ENCODE data around the gene MARCOL.

Gene MARCOL, protein sequence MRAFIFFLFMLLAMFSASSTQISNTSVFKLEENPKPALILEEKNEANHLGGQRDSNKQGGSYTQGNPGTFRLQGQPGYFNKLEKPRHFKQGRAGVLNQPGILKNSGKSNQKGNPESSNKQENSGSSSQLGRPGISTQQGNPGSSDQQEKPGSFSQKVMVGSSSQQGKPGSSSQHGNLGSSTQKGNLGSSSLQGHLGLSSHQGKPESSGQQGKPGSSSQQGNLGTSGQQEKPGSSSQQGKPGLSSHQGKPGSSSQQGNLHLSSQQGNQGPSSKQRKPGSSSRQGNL

DNA sequence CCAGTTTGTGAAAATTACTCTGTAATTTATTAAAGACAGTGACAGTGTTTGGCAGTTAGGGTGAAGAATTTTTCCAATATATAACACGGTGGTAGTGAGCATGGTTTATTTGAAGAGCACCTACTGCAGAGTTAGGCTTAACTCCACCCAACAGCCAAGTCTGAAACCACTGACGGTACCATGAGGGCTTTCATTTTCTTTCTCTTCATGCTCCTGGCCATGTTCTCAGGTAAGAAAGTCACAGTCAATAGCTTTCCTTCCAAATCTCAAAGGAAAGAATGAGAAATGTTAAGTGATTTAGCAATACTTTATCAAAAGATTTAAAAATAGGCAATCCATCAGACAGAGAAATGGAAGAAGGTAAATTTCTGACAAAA, at the start of gene MARCOL:
TSS of gene MARCOL (plus strand) at position 108 of the 377 bp plus-strand sequence. CDS start at position 181, 73 bp downstream.
- no peak for DNase-seq (ENCODE audit: low read depth in 1 of 2, low spot score in 1 of 2)

DNA sequence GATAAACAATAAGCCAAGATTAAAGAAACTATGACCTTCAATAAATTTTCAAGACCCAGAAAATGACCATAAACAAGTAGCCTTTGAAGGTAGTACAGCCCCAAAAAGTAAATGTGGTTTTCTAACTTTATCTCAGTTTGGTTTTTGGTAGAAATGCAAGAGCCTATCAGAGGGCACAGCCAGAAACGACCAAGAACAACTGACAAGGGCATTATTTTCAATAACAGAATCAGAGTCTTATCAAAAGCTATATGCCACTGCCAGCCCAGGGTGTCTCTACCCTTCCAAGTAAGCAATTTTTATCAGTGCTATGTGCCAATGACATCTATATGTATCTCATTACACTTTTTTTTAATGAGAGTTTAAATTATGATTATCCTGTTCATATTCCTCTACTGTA, 47.3 kb upstream of the MARCOL start:
- DNase-seq (ENCODE audit: low read depth in 1 of 2, low spot score in 1 of 2), result no peak

DNA sequence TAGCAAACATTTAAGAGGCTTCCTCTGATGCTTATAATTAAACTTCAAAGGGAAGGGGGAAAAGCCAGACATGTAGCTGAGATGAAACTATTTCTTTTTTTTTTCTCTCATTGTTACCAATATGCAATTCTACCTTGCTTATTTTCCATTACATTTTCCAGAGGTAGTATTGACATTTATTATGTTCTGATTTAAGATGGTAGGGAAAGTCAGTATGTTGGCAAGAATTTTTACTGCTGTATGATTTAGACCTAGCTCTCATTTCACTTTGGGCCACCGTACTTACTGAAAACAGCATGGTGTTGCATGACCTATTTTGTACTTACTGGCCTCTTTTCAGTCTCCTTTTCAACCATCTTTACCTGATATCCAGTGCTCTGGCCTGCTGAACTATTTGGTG, 45.1 kb upstream of the MARCOL start:
- no peak for DNase-seq (ENCODE audit: low read depth in 1 of 2, low spot score in 1 of 2)

DNA sequence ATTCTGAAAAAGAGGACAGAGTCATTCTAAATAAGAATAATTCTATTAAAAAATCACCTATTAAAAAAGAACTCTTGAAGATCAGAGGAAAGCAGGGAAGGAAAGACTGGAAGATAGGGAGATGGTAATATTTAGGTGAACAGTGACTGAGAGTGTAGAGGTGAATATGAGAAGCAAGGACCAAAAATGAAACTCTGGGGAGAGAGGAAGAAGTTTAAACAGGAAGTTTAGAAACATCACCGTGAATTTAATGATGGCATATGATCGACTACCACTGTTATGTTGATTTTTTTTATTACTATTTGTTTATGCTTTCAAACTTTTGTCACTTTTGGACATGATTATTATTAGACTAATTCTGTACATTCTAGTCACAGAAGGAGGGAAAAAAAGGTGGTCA, 37.2 kb upstream of the MARCOL start:
- no peak for DNase-seq (ENCODE audit: low read depth in 1 of 2, low spot score in 1 of 2)

DNA sequence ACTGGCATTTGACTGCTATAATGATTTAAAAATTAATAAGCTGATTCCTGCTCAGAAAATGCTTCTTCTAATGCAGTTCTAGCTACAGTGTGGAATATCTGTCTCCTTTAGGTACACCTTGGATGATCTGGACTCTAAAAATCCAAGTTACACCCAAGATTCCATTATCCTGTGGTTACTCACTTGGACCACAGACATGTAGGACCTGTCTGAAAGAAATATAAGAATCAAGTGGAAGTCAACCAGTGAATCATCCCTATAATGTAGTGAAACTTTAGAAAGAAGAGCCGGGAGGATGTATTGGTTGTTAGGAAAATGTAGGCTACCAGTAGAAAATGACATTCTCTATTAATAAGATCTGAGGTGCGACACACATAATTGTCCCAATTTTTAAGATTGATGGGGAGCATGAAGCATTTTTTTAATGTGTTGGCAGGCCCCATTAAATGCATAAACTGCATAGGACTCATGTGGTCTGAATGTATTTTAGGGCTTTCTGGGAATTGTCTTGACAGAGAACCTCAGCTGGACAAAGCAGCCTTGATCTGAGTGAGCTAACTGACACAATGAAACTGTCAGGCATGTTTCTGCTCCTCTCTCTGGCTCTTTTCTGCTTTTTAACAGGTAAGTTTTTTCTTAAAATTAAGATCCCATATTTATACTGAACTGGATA, 35.7 kb upstream of the MARCOL start, which contains the start of gene SPINK6:
TSS of gene SPINK6 (plus strand) at position 512 of the 673 bp plus-strand sequence. CDS start at position 567, 55 bp downstream.
- DNase-seq (ENCODE audit: low read depth in 1 of 2, low spot score in 1 of 2), result no peak

DNA sequence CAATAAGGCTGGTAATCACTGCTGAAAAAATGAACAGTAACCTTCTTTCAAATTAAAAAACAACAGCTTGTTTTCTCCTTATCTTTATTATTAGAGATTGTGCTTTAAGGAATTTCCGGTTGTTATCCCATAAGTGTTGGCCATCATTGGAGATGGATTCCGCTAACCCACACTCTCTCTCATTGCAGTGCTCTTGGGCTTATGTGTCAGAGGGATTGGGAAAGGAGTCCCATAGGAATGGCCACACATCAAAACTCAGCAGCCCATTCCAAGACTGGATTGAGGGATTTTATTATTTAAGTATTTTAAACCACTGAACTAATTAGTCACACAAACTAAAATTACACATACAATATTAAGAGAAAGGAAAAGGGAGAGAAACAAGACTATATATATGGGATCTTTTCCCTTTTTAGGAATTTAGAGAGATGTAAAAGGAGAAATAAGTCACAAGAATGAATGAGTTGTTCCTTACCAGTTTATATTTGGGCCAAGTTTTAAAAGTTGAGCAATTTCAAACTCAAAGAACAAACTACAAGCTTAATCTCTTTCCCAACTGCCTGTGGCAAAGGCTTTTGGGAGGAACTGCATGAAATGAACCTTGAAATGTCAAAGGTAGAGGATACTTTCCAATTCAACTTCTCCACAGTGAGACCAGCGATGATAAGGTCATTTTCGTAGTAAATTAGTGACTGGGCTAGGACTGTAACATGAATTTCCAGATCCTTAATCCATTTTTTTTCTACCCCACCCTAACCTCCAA, 33.1 kb upstream of the MARCOL start:
- DNase-seq (ENCODE audit: low read depth in 1 of 2, low spot score in 1 of 2), result no peak

DNA sequence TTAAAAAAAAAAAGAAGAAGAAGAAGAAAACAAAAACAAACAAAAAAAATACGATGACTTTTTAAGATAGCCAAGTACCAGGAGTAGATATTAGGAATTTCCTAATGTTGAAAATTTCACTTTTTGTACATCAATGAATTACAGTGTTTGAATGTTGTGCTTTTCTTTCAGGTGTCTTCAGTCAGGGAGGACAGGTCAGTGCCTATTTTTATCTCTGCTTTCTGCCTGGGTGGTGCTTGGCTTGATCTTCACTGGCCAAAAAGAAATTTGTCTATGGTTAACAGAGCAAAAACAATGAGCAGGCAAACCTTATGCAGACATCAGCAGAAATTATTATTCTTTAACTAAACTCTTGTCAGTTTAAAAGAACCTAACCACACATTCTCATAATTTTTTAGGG, 32.5 kb upstream of the MARCOL start:
- DNase-seq (ENCODE audit: low read depth in 1 of 2, low spot score in 1 of 2), result no peak

DNA sequence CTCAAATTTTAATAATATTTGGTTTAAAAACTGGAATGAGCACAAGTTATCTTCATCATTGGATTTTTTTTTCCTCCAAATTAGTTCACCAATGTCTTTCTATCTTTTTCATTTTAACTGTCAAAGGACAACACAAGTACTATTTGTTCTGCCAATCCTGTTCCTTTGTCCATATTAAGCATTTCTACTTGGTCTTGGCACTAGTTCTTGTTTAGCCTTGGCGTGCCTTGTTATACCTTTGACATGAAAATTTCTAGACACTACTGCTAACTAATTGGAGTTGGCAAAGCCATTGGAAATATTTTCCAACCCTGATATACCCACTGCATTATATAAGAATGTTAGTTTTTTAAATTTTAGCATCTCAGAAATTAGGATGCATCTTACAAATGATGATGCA, 31.7 kb upstream of the MARCOL start:
- no peak for DNase-seq (ENCODE audit: low read depth in 1 of 2, low spot score in 1 of 2)

DNA sequence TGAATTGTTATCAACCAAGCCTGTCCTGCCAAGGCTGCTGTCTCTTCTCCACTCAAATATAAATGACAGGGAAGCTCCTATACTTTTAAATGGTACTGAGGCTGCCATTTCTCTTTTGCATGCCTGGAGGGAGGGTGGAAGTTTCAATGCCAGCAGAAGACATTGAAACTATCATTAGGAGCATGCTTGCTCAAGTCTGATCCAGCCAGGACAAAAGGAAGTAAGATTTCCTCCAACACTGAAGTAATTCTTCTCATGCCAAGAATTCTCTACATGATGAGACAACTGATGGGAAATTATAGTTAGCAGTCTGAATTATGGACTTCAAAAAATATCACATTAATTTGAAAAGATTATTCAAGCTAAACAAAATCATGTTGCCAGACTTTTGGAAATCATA, 30.1 kb upstream of the MARCOL start:
- no peak for DNase-seq (ENCODE audit: low read depth in 1 of 2, low spot score in 1 of 2)

DNA sequence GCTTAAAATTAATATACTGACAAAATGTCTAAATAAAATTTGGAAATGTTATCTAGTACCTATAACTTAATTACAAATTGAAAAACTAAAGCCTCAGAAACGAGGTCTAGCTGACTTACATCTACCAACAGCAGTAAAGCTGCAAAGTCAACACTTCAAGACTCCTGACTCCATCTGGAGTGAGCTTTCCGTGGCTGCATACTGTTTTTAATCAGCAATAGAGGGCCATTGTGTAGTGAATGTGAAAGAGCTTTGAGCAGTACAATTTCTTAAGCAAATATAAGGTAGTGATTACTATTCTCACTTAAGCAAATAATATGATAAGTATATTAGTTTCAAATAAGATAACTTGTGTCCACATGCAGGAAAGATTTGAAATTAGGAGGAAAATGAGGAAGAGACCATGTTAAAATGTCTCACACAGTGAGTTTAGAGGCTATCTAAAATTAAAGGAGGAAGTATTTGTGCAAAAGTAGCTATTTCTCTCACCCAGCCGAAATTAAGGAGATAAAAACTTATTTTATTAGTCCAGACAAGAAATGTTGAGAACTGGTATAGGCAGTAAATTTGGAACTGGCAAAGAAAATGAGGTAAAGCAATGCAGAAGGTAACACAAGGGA, 29.1 kb upstream of the MARCOL start:
- DNase-seq (ENCODE audit: low read depth in 1 of 2, low spot score in 1 of 2), result no peak

DNA sequence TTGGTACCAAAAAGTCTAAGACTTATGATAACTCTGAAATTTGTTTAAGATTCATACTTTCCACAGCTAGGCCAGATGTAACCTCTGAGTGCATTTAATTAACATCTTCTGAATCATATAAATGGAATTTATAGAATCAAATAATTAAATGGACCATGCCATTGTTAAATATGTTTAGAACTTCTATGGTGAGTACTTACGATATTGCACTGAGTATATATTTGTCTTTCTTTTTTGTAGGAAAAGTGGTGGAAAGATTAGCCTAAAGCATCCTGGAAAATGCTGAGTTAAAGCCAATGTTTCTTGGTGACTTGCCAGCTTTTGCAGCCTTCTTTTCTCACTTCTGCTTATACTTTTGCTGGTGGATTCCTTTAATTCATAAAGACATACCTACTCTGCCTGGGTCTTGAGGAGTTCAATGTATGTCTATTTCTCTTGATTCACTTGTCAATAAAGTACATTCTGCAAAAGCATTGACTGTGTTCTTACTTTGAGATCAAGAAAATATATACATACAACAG, 23.6 kb upstream of the MARCOL start:
- no peak for DNase-seq (ENCODE audit: low read depth in 1 of 2, low spot score in 1 of 2)

DNA sequence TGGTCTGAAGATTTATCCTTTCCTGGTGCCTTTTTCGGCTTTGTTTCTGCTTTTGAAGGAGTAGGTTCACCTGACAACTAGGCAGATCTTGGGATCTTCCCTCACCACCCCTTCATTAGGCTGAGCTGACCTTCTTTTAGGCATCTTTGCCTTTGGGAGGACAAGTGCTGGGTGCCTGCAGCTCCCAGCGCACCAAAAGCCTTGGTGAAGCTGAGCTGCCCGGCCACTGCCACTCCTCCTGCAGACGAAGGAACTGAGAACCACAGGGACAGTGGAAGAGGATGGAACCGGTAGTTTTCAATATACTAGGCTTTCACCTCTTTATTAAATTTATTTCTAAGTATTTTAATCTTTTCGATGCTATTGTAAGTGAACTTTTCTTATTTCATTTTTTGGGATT, 16.8 kb upstream of the MARCOL start:
- no peak for DNase-seq (ENCODE audit: low read depth in 1 of 2, low spot score in 1 of 2)

DNA sequence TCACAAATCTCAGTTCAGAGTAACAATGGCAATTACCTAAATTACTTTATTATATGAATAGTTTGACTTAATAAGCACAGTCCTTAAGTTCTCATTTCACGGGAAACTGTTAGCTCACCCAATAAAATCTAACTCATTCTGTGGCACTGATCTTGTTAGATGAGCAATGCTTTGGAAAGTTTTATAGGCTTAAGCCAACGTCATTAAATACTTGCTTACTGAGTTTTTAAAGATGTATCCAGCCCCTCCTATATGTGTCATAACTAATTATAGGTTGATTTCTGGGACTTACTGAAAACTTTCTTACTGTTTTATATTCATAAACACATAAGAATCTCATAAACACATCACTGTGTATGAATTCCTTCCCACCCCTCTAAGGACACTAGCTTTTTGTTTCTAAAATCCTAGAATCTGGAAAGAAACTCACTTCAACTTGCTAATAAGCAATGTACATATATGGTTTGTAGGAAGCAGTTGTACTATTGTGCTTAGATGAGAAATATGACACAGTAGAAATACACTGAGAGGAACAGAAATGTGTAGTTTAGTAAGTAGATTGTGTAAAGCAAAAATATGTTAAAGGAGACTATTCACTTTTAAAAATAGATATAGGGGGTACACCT, 14.1 kb upstream of the MARCOL start:
- DNase-seq (ENCODE audit: low read depth in 1 of 2, low spot score in 1 of 2), result no peak

DNA sequence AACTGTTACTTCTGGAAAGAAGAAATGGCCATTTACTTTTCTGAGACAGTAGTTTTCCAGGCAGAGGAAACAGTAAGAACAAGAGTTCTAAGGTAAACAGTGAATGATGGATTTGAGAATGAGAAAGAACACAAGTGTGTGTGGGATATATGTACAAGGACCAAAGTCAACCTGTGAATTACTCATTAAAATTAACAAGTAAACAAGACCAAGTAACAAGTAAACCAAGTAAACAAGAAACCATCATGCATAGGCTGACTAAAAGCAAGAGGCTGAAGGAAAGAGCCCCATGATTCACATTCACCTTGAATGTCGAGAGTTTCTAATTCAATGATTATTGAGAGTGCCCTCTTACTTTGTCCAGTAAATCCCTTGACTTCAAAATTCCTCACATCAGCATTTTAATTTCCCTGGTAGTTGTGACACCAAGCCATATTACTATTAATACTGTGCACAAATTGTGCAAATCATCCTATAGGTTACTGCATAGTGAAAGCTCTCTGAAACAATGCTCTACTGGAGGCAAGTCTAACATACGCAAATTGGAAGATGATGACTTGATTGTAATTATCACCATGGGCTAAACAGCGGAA, 9.8 kb upstream of the MARCOL start:
- DNase-seq (ENCODE audit: low read depth in 1 of 2, low spot score in 1 of 2), result no peak

DNA sequence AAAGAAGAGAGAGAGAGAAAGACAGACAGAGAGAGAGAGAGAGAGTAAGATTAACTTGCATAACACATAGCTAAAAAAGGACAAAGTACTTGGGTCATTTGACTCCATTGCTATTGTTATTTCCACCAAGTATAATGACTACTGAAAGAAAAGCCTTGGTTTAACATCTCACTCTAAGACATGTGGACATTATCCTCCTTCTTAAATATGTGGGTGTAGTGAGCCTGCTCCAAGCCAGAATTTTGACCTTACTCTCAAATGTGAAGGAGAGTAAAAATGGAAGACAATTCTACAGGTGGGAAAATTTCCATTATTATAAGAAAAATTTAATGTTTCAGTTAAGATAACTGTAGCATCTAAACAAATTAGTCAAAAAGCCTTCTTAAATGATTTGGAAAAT, 8.5 kb upstream of the MARCOL start:
- no peak for DNase-seq (ENCODE audit: low read depth in 1 of 2, low spot score in 1 of 2)

DNA sequence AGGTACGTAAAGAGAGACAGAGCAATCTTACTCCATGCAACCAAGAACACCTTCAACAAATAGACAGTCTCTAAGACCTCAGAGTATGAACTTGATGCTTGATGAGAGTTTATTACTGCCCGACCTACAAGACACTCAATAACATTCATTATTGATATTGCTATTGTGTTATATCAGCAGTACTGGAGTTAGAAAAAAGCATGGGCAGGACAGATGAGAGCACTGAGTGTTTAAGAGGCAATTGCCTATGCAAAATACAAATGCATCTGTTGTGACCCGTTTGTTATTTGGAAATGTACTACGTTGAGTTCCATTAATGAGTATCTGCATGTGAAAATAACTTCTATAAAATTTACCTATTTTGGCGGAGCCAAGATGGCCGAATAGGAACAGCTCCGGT, 8.1 kb upstream of the MARCOL start:
- DNase-seq (ENCODE audit: low read depth in 1 of 2, low spot score in 1 of 2), result no peak

DNA sequence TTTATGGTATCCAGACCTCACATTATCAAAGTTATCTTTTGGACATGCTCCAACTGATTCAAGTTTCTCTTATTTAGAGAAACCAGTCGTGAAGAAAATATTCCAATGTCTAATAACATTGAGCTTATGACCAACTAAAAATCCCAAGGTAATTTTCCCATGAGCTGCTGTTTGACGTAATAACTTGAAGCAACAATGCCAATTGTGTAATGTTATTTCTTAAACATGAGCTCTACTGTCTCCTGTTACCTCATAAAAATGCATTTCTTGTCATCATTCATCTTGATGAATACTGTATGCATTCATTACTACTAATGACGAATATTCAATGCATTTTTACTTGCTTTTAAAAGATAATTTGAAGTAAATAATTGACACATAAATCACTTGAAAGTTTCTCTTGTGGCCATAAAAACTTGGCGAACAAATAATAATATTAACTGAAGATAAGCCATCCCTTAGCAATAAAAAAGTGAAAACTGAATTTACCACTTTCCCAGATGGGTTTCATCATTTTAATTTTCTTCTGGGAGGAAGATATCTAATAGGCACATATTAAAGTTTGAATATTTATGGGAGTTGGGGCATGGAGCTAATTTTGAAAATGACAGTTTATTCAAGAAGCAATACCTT, 424 bp upstream of the MARCOL start:
- DNase-seq (ENCODE audit: low read depth in 1 of 2, low spot score in 1 of 2), result no peak

DNA sequence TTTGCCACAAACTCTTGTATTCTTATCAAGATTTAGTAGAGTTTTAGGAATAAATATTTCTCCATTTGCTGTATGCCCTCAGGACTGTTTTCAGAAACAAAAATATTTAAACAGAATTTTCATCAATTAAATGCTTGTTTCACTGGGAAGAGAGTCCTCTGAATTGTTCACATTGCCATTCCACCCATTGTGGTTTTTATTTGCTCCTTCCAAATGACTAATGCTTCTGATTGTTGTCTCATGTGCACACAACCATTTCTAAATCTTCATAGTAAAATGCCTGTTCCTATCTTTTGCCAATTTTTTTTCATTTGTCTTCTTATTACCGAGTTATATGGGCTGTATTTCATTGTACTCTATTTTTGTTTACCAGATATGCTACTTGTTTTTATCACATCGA, 10.6 kb downstream of the MARCOL start:
- no peak for DNase-seq (ENCODE audit: low read depth in 1 of 2, low spot score in 1 of 2)

DNA sequence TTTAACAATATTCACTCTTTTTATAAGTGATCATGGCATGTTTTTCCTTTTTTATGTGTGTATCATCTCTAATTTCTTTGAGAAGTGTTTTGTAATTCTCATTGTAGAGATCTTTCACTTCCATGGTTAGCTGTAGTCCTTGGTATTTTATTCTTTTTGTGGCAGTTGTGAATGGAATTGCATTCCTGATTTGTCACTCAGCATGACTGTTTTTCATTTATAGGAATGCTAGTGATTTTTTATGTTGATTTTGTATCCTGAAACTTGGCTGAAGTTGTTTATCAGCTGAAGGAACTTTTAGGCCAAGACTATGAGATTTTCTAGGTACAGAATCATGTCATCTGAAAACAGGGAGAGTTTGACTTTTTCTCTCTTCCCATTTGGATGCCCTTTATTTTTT, 17.1 kb downstream of the MARCOL start:
- no peak for DNase-seq (ENCODE audit: low read depth in 1 of 2, low spot score in 1 of 2)

DNA sequence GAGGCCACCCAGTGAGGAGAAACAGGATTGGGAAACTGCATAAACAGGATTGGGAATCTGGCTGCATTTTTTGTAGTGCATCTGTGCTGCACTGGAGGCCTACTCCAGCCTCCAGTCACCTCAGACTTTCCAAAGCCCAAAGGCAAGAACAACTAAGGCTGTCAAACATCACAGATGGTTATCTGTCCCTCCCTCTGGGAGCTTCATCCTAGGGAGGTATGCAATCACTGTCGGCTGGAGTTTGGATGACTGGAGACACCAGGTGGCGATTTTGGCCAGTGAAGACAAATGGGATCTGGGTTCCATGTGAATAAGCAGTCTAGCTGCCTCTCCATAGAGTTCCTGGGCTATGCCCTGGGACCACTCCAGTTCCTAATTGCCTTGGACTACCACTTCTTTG, 21.0 kb downstream of the MARCOL start:
- DNase-seq (ENCODE audit: low read depth in 1 of 2, low spot score in 1 of 2), result no peak
